K562 (cell line): ENCODE data around the gene ZNF804A. TPM values are rescaled to one million over a fixed set of nuclear protein-coding genes. Genes with fewer than 3 reads are reported as not detected.

Experiments
- ATAC-seq: fragments of 200-7000 bp; cut with Tn5 transposase; 3 replicates; pipeline ENCODE4 v1.9.1; 2020; ENCODE audit warnings: moderate library complexity
- BruUV-seq: library from RNA; stranded (reverse); fragments of 400-500 nt; replicated peaks from 2 replicates; lab custom pipeline; 2021; lab: Mats Ljungman, UMichigan
- CTCF ChIA-PET: fragments of 300-600 bp; formaldehyde crosslinking; extraction: SDS; loops from one replicate; lab custom pipeline; 2021; ENCODE audit warnings: low intra/inter-chr PET ratio; lab: Yijun Ruan, JAX
- POLR2A ChIA-PET: fragments of 300-600, 350-650 bp; sonication (Branson Sonifier 250); formaldehyde crosslinking; extraction: SDS; loops from one replicate; lab custom pipeline; 2021; ENCODE audit warnings: antibody characterized with exemption, inconsistent platforms; lab: Yijun Ruan, JAX
- DNase-seq, 4 experiments: peaks; one replicate each; pipeline versions ENCODE4 v3.0.0 to v3.0.0-alpha.2; 2011 to 2018; ENCODE audit warnings: low spot score in 3 of 4, mixed read lengths in 3 of 4; ENCODE audit errors: extremely low read depth in 1 of 4
- FAIRE-seq: peaks from 2 replicates; lab custom pipeline; 2011; peaks lifted over from hg19 to GRCh38; lab: Jason Lieb, UNC
- H2AFZ ChIP-seq: 2 replicates; pipeline ENCODE4 v1.6.0; 2011; ENCODE audit warnings: low read depth, low read length, control low read depth, inconsistent platforms
- H3K27ac ChIP-seq: fragments of 200-600 bp; 3 replicates; pipeline ENCODE4 v1.8.0; 2011; ENCODE audit warnings: low read depth, mild to moderate bottlenecking, control low read depth, inconsistent platforms, low read length, moderate library complexity, mixed read lengths; ENCODE audit errors: extremely low read depth
- H3K27me3 ChIP-seq, 2 experiments: fragments of 300-600 bp in 1 of 2; 2 replicates in 1 of 2; 3 replicates in 1 of 2; pipeline versions ENCODE4 v1.6.0 to v1.8.0; 2011; ENCODE audit warnings: inconsistent platforms in 2 of 2, low read length in 2 of 2, mild to moderate bottlenecking in 1 of 2, mixed read lengths in 1 of 2, moderate library complexity in 1 of 2; ENCODE audit not compliant: control insufficient read depth in 2 of 2, insufficient read depth in 2 of 2
- H3K36me3 ChIP-seq: fragments of 300-600 bp; 3 replicates; pipeline ENCODE4 v1.8.0; 2011; ENCODE audit warnings: mild to moderate bottlenecking, low read length, inconsistent platforms; ENCODE audit not compliant: control insufficient read depth, insufficient read depth
- H3K4me1 ChIP-seq, 2 experiments: fragments of 200-600 bp in 1 of 2; replicated peaks in 1 of 2; 2 replicates in 1 of 2; 3 replicates in 1 of 2; pipeline versions ENCODE4 v1.5.1 to v1.8.0; 2011; ENCODE audit warnings: inconsistent platforms in 2 of 2, low read length in 2 of 2, mild to moderate bottlenecking in 1 of 2, mixed read lengths in 1 of 2, moderate library complexity in 1 of 2; ENCODE audit not compliant: control insufficient read depth in 2 of 2, insufficient read depth in 2 of 2
- H3K4me2 ChIP-seq: 2 replicates; pipeline ENCODE4 v1.6.1; 2011; ENCODE audit warnings: low read length, control low read depth, inconsistent platforms, mixed read lengths; ENCODE audit not compliant: insufficient read depth
- H3K4me3 ChIP-seq: fragments of 200-600 bp; sonication (generic), shearing (Covaris generic); 2 replicates; pipeline ENCODE4 v1.5.1; 2016; ENCODE audit warnings: control low read depth, inconsistent platforms
- H3K79me2 ChIP-seq: fragments of 200-600 bp; 3 replicates; pipeline ENCODE4 v1.8.0; 2011; ENCODE audit warnings: low read length, inconsistent platforms; ENCODE audit not compliant: control insufficient read depth, insufficient read depth
- H3K9ac ChIP-seq, 2 experiments: 2 replicates each; pipeline versions ENCODE4 v1.6.0 to v1.6.1; 2011; ENCODE audit warnings: low read depth in 2 of 2, low read length in 2 of 2, control low read depth in 1 of 2, inconsistent platforms in 1 of 2, mild to moderate bottlenecking in 1 of 2, mixed read lengths in 1 of 2; ENCODE audit not compliant: insufficient read depth in 1 of 2
- H3K9me1 ChIP-seq: one replicate; pipeline ENCODE4 v1.6.0; 2011; ENCODE audit warnings: inconsistent platforms, mild to moderate bottlenecking, low read length, moderate library complexity; ENCODE audit not compliant: control insufficient read depth, insufficient read depth
- H3K9me3 ChIP-seq: replicated peaks from 2 replicates; pipeline ENCODE4 v1.5.1; 2011; ENCODE audit warnings: low read depth, low read length, inconsistent platforms; ENCODE audit not compliant: control insufficient read depth, insufficient read depth
- H4K20me1 ChIP-seq: replicated peaks from 2 replicates; pipeline ENCODE4 v1.6.1; 2011; ENCODE audit warnings: low read length, inconsistent platforms, mixed read lengths; ENCODE audit not compliant: control insufficient read depth, insufficient read depth
- CCNT2 ChIP-seq: IDR thresholded peaks from 2 replicates; pipeline ENCODE4 v1.6.1; 2011; ENCODE audit warnings: borderline replicate concordance, low read depth, mild to moderate bottlenecking, moderate library complexity, mixed read lengths, low read length; ENCODE audit not compliant: insufficient read length; ENCODE audit errors: extremely low read depth
- DMBX1 ChIP-seq: fragments of 250-450 bp; sonication (Bioruptor Pico); IDR thresholded peaks from 2 replicates; pipeline ENCODE4 v1.8.0; 2022; ENCODE audit warnings: inconsistent platforms, mild to moderate bottlenecking, moderate library complexity, borderline replicate concordance
- FOXM1 ChIP-seq, 2 experiments: fragments of 450-650 bp in 1 of 2; sonication (generic) in 1 of 2; formaldehyde crosslinking in 1 of 2; IDR thresholded peaks; 2 replicates each; pipeline versions ENCODE4 v1.6.1 to v1.9.0; 2017 to 2022; ENCODE audit warnings: low read depth in 2 of 2, mild to moderate bottlenecking in 2 of 2, missing genetic modification reagents in 1 of 2, moderate library complexity in 1 of 2
- ILF3 ChIP-seq: fragments of 450-650 bp; IDR thresholded peaks from 2 replicates; pipeline ENCODE4 v1.6.1; 2018; ENCODE audit warnings: antibody characterized with exemption, mild to moderate bottlenecking, moderate library complexity, borderline replicate concordance
- LEF1 ChIP-seq: fragments of 450-650 bp; IDR thresholded peaks from 2 replicates; pipeline ENCODE4 v1.6.1; 2016; ENCODE audit warnings: mild to moderate bottlenecking
- NBN ChIP-seq: fragments of 450-650 bp; IDR thresholded peaks from 2 replicates; pipeline ENCODE4 v1.6.1; 2016; ENCODE audit warnings: low read depth, mild to moderate bottlenecking
- NRF1 ChIP-seq, 2 experiments: fragments of 450-650 bp; IDR thresholded peaks in 1 of 2; conservative IDR thresholded peaks in 1 of 2; 2 replicates each; pipeline ENCODE4 v1.6.1; 2014; ENCODE audit warnings: mild to moderate bottlenecking in 2 of 2
- POLR2B ChIP-seq: fragments of 450-650 bp; IDR thresholded peaks from 2 replicates; pipeline ENCODE4 v1.6.1; 2018; ENCODE audit warnings: low read depth; ENCODE audit not compliant: partially characterized antibody
- PYGO2 ChIP-seq: fragments of 450-650 bp; IDR thresholded peaks from 2 replicates; pipeline ENCODE4 v1.6.1; 2016; ENCODE audit warnings: mild to moderate bottlenecking, missing genetic modification characterization, moderate library complexity, missing compliant biosample characterization
- SRSF1 ChIP-seq: fragments of 200-400 bp; formaldehyde crosslinking; IDR thresholded peaks from 2 replicates; pipeline ENCODE4 v1.6.1; 2017; ENCODE audit warnings: mild to moderate bottlenecking, low read depth, low read length, moderate library complexity
- TAF9B ChIP-seq: fragments of 450-650 bp; IDR thresholded peaks from 2 replicates; pipeline ENCODE4 v1.6.1; 2018; ENCODE audit warnings: mild to moderate bottlenecking; ENCODE audit not compliant: partially characterized antibody
- TEAD2 ChIP-seq: fragments of 450-650 bp; IDR thresholded peaks from 2 replicates; pipeline ENCODE4 v1.6.1; 2016; ENCODE audit warnings: missing genetic modification characterization, control low read depth, missing compliant biosample characterization
- THRB ChIP-seq: fragments of 450-650 bp; formaldehyde crosslinking; conservative IDR thresholded peaks from 2 replicates; pipeline ENCODE4 v1.4.0; 2022; ENCODE audit warnings: mild to moderate bottlenecking, missing genetic modification characterization
- ZNF133 ChIP-seq: fragments of 250-450 bp; sonication (Bioruptor Pico); IDR thresholded peaks from 2 replicates; pipeline ENCODE4 v1.4.0; 2020; ENCODE audit warnings: mild to moderate bottlenecking
- WGBS: fragments of 100-300 bp; shearing (Covaris generic); methylation state at CpG from one replicate; pipeline ENCODE4 v1.1.6; 2016; ENCODE audit warnings: low coverage, mixed read lengths; ENCODE audit not compliant: insufficient coverage; ENCODE audit errors: missing lambda C conversion rate; 5-methylcytosine and 5-hydroxymethylcytosine counted together
- in situ Hi-C: fragments of 300-500 bp; cut with MboI; formaldehyde crosslinking; loops from 4 replicates; pipeline ENCODE4 v1.15.0; 2018; ENCODE audit warnings: inconsistent platforms, mixed read lengths
- intact Hi-C: fragments of 100-400 bp; cut with micrococcal nuclease; formaldehyde crosslinking; loops from 2 replicates; pipeline ENCODE4 v1.14.2; 2022
- polyA plus RNA-seq, 8 experiments: library from polyadenylated mRNA; depleted of rRNA in 4 of 8; stranded (reverse) in 5 of 8; unstranded in 3 of 8; fragments of >200 nt; fragmentation: Nextera tagmentation in 2 of 8; fragmentation: Illumina TruSeq in 1 of 8; extraction: Ambion mirVana in 2 of 8; extraction: Trizol in 1 of 8; gene quantifications; 2 replicates each; pipeline versions ENCODE4 v1.2.1 to v1.2.3, GENCODE V29; 2011 to 2014; ENCODE audit warnings: inconsistent platforms in 1 of 8, missing spikeins in 1 of 8
- total RNA-seq, 7 experiments: library from RNA; depleted of rRNA in 6 of 7; stranded (reverse); fragments of >200 nt in 6 of 7; fragmentation: Illumina TruSeq in 2 of 7; extraction: Trizol in 2 of 7; gene quantifications; 2 replicates each; pipeline versions ENCODE4 v1.2.1 to v1.2.3, GENCODE V29; 2011 to 2021; ENCODE audit warnings: low replicate concordance in 1 of 7
- TF ChIP-seq, protein P1 (sequence below), 2 experiments: fragments of 450-650 bp in 1 of 2; IDR thresholded peaks; 2 replicates each; pipeline ENCODE4 v1.6.1; 2011 to 2017; ENCODE audit warnings: low read depth in 2 of 2, antibody characterized with exemption in 1 of 2, borderline replicate concordance in 1 of 2, low read length in 1 of 2, mild to moderate bottlenecking in 1 of 2, mixed read lengths in 1 of 2; ENCODE audit not compliant: control insufficient read depth in 1 of 2
- TF ChIP-seq, protein P2 (sequence below): fragments of 250-450 bp; sonication (Bioruptor Pico); IDR thresholded peaks from 2 replicates; pipeline ENCODE4 v1.8.0; 2021; ENCODE audit warnings: borderline replicate concordance, mild to moderate bottlenecking, moderate library complexity; ENCODE audit not compliant: poor library complexity, severe bottlenecking
- TF ChIP-seq, protein P3 (sequence below): fragments of 450-650 bp; formaldehyde crosslinking; IDR thresholded peaks from 2 replicates; pipeline ENCODE4 v1.4.0; 2022; ENCODE audit warnings: mild to moderate bottlenecking, moderate library complexity

The ZNF804A gene
- total and polyA plus RNA-seq, 9 of the 15 experiments (the other 6 are each of a cell fraction or from before 2014, with no cell fraction given): 0.01 to 1.2 (median 0.73) TPM

GRCh38 chr2:184598002-184598315, 370 bp upstream of the ZNF804A start:
- no peak overlapping the region for H3K27ac ChIP-seq
- no peaks in the 10 kb centered on the region for H4K20me1 ChIP-seq
- H3K79me2 ChIP-seq: peaks cover 29% of the 10 kb centered on the region
- 14% methylated on average over 14 of the region's 19 CpGs for WGBS
- CTCF ChIA-PET: no interaction called here
- peaks cover 0 to 8% of the 10 kb centered on the region in 2 experiments; a peak in 1 of 5 replicates for H3K4me1 ChIP-seq
- H3K9me3 ChIP-seq: no peaks in the 10 kb centered on the region
- H3K36me3 ChIP-seq: no peaks in the 10 kb centered on the region
- FAIRE-seq (no peak), DNase-seq (no peak), ATAC-seq (no peak)
- intact Hi-C loops (no loop called here), in situ Hi-C loops (no loop called here)
- peak overlapping the region; percentile 36 for H3K4me3 ChIP-seq
- no TSS peak for BruUV-seq
- POLR2A ChIA-PET: no interaction called here
- H3K27me3 ChIP-seq: no peaks in the 10 kb centered on the region
- H3K4me2 ChIP-seq: no peak overlapping the region
- H3K9ac ChIP-seq: no peak overlapping the region
- no peak overlapping the region for H2AFZ ChIP-seq
- H3K9me1 ChIP-seq: no peaks in the 10 kb centered on the region
- TF ChIP-seq NRF1 (conservative IDR thresholded peaks at IDR 0.05 in 1 of 2, IDR thresholded peaks at IDR 0.05 in 1 of 2) (no peak), PYGO2 (no peak), POLR2B (no peak), THRB (CRISPR knock-in tag) (no peak), FOXM1 (IDR thresholded peaks at IDR 0.05; ENCODE audit: low read depth) (no peak), FOXM1 (CRISPR knock-in tag; IDR thresholded peaks at IDR 0.05; ENCODE audit: low read depth) (no peak), LEF1 (no peak), ZNF133 (CRISPR knock-in tag) (no peak), TEAD2 (no peak), NBN (no peak), ILF3 (no peak), SRSF1 (no peak), CCNT2 (no peak), DMBX1 (CRISPR knock-in tag) (no peak), TAF9B (no peak)
- TF ChIP-seq, protein P1, sequence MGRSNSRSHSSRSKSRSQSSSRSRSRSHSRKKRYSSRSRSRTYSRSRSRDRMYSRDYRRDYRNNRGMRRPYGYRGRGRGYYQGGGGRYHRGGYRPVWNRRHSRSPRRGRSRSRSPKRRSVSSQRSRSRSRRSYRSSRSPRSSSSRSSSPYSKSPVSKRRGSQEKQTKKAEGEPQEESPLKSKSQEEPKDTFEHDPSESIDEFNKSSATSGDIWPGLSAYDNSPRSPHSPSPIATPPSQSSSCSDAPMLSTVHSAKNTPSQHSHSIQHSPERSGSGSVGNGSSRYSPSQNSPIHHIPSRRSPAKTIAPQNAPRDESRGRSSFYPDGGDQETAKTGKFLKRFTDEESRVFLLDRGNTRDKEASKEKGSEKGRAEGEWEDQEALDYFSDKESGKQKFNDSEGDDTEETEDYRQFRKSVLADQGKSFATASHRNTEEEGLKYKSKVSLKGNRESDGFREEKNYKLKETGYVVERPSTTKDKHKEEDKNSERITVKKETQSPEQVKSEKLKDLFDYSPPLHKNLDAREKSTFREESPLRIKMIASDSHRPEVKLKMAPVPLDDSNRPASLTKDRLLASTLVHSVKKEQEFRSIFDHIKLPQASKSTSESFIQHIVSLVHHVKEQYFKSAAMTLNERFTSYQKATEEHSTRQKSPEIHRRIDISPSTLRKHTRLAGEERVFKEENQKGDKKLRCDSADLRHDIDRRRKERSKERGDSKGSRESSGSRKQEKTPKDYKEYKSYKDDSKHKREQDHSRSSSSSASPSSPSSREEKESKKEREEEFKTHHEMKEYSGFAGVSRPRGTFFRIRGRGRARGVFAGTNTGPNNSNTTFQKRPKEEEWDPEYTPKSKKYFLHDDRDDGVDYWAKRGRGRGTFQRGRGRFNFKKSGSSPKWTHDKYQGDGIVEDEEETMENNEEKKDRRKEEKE (IDR thresholded peaks at IDR 0.05; ENCODE audit: borderline replicate concordance in 1 of 2, control insufficient read depth in 1 of 2, low read depth in 2 of 2, low read length in 1 of 2): no peak
- TF ChIP-seq, protein P2, sequence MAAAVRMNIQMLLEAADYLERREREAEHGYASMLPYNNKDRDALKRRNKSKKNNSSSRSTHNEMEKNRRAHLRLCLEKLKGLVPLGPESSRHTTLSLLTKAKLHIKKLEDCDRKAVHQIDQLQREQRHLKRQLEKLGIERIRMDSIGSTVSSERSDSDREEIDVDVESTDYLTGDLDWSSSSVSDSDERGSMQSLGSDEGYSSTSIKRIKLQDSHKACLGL: no peak
- TF ChIP-seq, protein P3, sequence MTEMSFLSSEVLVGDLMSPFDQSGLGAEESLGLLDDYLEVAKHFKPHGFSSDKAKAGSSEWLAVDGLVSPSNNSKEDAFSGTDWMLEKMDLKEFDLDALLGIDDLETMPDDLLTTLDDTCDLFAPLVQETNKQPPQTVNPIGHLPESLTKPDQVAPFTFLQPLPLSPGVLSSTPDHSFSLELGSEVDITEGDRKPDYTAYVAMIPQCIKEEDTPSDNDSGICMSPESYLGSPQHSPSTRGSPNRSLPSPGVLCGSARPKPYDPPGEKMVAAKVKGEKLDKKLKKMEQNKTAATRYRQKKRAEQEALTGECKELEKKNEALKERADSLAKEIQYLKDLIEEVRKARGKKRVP (CRISPR knock-in tag): no peak
